Mucosa of descending colon (tissue), 3 donors: ENCODE measurements around the gene DSG2. TPM values are rescaled to one million over a fixed set of nuclear protein-coding genes. Genes with fewer than 3 reads are reported as not detected.
A peak's percentile ranks its signal among the peaks of the same experiment; 100 is the strongest.
"Not testable (repeated sequence)": the region's sequence is repeated elsewhere in the genome, so short reads cannot be mapped to it uniquely, and the experiment has no call there.

Experiments used
- ATAC-seq: fragments of 200-7000 bp; cut with Tn5 transposase; one replicate; pipeline ENCODE4 v1.9.1; 2020; ENCODE audit warnings: mild to moderate bottlenecking, moderate library complexity
- DNase-seq, 3 donors: peaks; one replicate each; pipeline ENCODE4 v3.0.0-alpha.2; 2020
- H3K36me3 ChIP-seq: fragments of 200-600 bp; one replicate; pipeline ENCODE4 v1.8.0; 2021; ENCODE audit warnings: low read depth, mild to moderate bottlenecking
- H3K4me1 ChIP-seq: fragments of 200-600 bp; one replicate; pipeline ENCODE4 v1.8.0; 2021; ENCODE audit warnings: low read depth, mild to moderate bottlenecking
- H3K4me3 ChIP-seq: fragments of 200-600 bp; one replicate; pipeline ENCODE4 v1.8.0; 2021; ENCODE audit warnings: mild to moderate bottlenecking
- H3K9me3 ChIP-seq: fragments of 200-600 bp; one replicate; pipeline ENCODE4 v1.8.0; 2021; ENCODE audit warnings: mild to moderate bottlenecking
- intact Hi-C, 2 donors: fragments of 100-400 bp; cut with DNase I in 1 of 2; cut with micrococcal nuclease in 1 of 2; formaldehyde crosslinking; loops; one replicate each; pipeline versions ENCODE4 v1.11.0 to v1.11.1; 2022; cut with DNase I, micrococcal nuclease
- total RNA-seq, 3 donors: library from RNA; stranded (reverse); fragmentation: NEBNext Ultra II Directional in 2 of 3; extraction: Animal tissue kit (Norgen Biotek cat#: 25700) in 2 of 3; gene quantifications; one replicate each; pipeline versions ENCODE4 v1.2.1 to v1.2.4, GENCODE V29; 2021 to 2023
- TF ChIP-seq, protein P1 (sequence below): fragments of 200-600 bp; IDR thresholded peaks from one replicate; pipeline ENCODE4 v1.8.0; 2022; ENCODE audit warnings: antibody characterized with exemption, mild to moderate bottlenecking
- donor health status: DM: no; HTN: no; CAD: no; lungs with moderate emphysema.
- donor health status: DM: no; HTN: no; CAD: no.
- donor health status: DM: no; HTN: yes; CAD: no.

Gene DSG2
- total RNA-seq, 3 donors from 2014 or later = 131 to 341 (median 305) TPM

DNA sequence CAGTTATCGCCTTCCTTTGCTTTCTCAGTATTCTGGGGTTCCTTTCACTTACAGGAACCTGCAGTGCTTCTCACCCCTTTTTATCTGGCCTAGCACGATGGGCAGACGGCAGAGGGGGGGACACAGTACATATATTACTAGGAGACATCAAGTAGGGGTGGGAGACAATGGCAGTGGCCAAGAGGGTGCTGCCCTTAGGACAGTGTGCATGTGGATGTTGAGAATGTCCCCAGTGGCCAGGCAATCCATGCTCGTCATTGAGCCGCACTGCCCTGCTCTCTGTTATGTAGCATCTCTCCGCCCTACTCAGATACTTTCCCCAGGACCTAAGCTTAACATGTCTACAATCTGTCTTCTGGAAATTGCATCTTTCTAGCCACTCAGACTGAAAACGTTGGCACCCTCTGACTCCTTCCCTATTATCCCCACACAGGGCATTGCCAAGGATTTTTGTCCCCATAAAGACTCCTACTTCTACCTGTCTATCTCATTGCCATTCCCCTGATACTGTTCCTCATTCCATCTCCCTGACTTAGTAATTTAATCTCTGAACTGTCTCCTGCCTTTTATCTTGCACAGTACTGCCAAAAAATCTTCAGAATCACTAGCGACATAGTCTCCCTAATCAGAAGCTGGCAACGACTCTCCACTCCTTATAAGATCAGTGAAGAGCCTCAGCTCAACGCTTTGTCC is 6.6 kb downstream of the DSG2 start:
- peak; percentile 52 for ATAC-seq
- intact Hi-C loops = no loop called here

DNA sequence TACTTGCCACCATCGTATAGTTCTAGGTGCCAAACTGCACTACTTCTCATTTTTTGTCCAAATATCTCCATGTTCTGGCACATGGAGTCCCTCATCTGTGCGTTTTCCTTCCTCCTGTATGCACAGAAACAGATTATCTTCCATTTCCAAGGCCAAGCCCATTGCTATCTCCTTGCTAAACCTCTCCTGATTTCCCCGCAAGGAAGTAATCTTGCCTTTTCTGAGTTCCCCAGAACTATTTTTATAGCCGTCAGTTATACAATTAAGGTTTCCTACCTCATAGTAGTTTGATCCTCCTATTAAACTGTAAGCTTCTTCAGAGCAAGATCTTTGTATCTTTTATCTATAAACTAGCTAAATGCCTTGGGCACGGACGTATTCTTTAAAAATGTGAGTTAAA is 7.2 kb downstream of the DSG2 start:
- Histone ChIP-seq H3K4me1 (peaks cover 8% of the 10 kb centered on the region), H3K4me3 (no peak overlapping the region), H3K9me3 (no peaks in the 10 kb centered on the region), H3K36me3 (no peaks in the 10 kb centered on the region)
- intact Hi-C loops = no loop called here
- TF ChIP-seq, protein P1, sequence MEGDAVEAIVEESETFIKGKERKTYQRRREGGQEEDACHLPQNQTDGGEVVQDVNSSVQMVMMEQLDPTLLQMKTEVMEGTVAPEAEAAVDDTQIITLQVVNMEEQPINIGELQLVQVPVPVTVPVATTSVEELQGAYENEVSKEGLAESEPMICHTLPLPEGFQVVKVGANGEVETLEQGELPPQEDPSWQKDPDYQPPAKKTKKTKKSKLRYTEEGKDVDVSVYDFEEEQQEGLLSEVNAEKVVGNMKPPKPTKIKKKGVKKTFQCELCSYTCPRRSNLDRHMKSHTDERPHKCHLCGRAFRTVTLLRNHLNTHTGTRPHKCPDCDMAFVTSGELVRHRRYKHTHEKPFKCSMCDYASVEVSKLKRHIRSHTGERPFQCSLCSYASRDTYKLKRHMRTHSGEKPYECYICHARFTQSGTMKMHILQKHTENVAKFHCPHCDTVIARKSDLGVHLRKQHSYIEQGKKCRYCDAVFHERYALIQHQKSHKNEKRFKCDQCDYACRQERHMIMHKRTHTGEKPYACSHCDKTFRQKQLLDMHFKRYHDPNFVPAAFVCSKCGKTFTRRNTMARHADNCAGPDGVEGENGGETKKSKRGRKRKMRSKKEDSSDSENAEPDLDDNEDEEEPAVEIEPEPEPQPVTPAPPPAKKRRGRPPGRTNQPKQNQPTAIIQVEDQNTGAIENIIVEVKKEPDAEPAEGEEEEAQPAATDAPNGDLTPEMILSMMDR = no peak
- ATAC-seq (peak; percentile 79), DNase-seq (no peak)

More for the DNA sequence above, 6.6 kb downstream of the DSG2 start:
- TF ChIP-seq, protein P1 = no peak
- Histone ChIP-seq H3K4me1 (peaks cover 8% of the 10 kb centered on the region), H3K4me3 (no peak overlapping the region), H3K36me3 (no peaks in the 10 kb centered on the region), H3K9me3 (no peaks in the 10 kb centered on the region)
- no peak for DNase-seq

DNA sequence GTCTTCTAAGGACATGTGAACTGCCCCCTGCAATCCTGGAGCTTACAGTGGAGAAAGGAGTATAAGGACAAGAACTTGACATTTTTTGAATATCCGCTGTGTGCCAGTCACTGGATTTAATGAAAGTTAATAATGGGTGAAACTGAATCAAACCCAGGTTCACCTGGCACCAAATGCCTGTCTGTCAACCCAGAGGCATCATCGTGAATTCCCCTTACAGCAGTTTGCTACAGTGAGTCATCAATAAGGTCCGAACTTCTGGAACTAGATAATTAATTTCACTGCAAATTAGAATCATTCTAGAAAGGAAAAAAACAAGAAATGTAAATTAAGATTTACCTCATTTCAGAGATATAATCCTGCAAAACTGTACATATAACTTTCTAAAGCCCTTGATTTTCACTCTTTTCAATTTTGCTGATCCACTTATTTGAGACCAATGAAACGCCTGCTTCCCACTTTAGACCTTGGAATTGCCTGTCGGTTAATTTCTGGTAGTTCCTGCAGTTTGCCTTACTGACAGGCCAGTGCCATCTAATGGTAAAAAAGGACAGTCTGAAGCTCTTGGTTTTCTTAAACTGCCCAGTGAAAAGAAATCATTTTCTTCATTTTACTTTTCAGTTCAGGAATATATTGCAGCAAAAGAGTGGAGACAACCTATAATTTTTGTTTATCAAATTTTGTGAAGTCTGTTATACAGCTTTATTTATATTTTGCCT is 8.2 kb downstream of the DSG2 start:
- Histone ChIP-seq H3K4me3 (no peak overlapping the region), H3K9me3 (no peaks in the 10 kb centered on the region), H3K36me3 (no peaks in the 10 kb centered on the region), H3K4me1 (peaks cover 6% of the 10 kb centered on the region)
- ATAC-seq (no peak), DNase-seq (no peak)
- TF ChIP-seq, protein P1 = no peak
- intact Hi-C loops = no loop called here

DNA sequence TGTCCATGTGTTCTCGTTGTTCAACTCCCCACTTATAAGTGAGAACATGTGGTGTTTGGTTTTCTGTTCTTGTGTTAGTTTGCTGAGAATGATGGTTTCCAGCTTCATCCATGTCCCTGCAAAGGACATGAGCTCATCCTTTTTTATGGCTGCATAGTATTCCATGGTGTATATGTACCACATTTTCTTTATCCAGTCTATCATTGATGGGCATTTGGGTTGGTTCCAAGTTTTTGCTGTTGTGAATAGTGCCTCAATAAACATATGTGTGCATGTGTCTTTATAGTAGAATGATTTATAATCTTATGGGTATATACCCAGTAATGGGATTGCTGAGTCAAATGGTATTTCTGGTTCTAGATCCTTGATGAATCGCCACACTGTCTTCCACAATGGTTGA is 9.1 kb downstream of the DSG2 start:
- peaks cover 13% of the 10 kb centered on the region for H3K4me1 ChIP-seq
- H3K36me3 ChIP-seq, intact Hi-C loops, H3K4me3 ChIP-seq, ATAC-seq, DNase-seq, H3K9me3 ChIP-seq: not testable (repeated sequence)

DNA sequence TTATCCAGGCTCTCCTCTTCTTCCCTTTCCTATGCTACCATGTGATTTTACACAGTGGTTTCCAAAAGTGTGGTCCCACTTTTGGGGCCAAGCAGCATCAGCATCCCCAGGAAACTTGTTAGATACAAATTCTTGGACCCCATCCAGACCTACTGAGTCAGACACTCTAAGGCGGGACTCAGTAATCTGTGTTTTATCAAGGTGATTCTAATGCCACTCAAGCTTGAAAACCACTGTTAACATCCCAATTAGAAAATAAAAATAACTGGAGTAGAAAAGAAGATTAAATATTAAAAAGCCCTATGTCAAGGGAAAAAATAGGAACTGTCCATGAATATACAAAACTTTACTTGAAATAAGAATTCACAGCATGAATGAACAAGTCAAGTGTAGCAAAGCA is 10.8 kb downstream of the DSG2 start:
- TF ChIP-seq, protein P1 = no peak
- H3K9me3 ChIP-seq = no peaks in the 10 kb centered on the region
- no peak for DNase-seq
- ATAC-seq = no peak
- peaks cover 19% of the 10 kb centered on the region for H3K4me1 ChIP-seq
- H3K36me3 ChIP-seq = no peaks in the 10 kb centered on the region
- H3K4me3 ChIP-seq = no peak overlapping the region
- intact Hi-C loops = no loop called here

DNA sequence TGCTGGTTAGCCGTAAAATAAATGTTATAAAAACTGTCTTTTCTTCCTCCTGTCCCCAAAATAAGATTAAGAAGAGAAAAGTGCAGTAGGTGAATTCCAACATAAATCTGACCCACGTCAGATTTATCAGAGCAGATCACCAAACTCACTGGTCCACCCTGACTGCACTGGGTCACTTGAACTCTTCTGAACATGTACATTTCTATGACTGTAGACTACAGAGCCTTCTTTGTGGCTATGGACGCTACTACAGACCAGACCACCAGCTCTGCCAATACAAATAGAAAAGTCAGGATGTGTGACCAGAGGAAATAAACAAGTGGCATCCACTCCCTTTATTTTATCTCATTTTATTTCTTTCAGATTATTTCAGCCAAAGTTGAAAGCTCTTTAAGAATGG is 11.6 kb downstream of the DSG2 start:
- Histone ChIP-seq H3K4me1 (peaks cover 19% of the 10 kb centered on the region), H3K36me3 (no peaks in the 10 kb centered on the region), H3K4me3 (no peak overlapping the region), H3K9me3 (no peaks in the 10 kb centered on the region)
- intact Hi-C loops = no loop called here
- ATAC-seq = no peak
- TF ChIP-seq, protein P1 = no peak
- no peak for DNase-seq
